HG03469 (cell line): ENCODE measurements around the gene FANCC.
"Not testable (repeated sequence)": the region's sequence is repeated elsewhere in the genome, so short reads cannot be mapped to it uniquely, and the experiment has no call there.

Experiments used
- ATAC-seq: cut with Tn5 transposase; IDR thresholded peaks from one replicate; pipeline ENCODE4 v1.9.1; 2021; ENCODE audit warnings: mild to moderate bottlenecking, moderate library complexity, moderate number of reproducible peaks; ENCODE audit not compliant: unreplicated experiment

The FANCC gene

DNA sequence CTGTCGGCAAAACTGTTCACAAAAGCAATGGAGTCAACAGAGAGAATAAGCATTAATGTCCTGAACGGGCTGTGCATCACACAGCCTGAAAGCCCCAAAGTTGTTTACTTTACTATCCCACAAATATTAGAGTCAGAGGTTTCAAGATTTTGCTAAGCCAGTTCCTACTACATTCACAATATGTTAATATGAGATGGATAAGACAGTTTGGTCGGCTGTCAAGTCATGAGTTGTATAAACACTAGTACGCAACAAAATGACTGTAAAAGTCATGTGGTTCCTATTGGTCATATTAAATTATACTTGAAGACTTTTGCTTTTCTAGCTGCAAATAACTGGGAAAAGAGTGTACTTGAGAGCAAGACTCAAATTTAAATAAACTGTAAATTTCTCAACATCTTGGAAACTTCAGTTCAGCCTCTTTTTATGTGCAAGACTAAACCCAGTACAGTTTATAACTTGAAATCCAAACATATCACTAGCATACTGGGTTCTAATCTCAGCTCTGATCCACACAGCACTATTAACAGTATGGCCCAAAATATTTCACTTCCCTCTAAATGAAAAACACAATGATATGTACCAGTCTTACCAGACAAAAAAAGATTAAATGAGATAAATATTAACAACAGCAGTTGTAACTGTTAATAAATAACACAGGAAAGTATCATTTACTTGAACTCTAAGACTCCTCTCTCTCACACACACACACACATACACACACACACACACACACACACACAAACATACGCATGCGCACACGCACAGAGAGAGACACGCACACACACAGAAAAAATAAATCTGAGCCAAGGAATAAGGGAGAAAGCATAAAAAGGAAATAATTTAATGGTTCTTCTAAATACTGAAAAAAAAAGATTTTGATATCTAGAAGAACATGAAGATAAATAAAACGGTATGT lies 33.1 kb downstream of the FANCC start:
- ATAC-seq: no peak

DNA sequence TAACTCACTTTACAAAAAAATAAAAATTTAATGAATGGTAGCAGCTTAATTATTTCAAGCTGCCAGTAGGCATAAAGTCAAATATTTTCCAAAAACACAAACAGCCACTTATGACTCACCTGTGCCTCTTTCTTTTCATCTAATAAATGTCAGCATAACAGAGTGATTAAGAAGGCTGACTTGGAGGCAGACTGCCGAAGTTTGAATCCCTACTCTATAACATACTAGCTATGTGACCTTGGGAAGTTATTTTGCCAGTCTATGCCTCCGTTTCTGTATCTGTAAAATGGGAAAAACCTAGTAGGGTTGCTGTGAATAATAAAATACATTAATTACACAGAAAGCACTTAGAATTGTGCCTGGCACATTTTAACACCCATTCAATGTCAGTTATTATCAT lies 33.8 kb downstream of the FANCC start:
- no peak for ATAC-seq

DNA sequence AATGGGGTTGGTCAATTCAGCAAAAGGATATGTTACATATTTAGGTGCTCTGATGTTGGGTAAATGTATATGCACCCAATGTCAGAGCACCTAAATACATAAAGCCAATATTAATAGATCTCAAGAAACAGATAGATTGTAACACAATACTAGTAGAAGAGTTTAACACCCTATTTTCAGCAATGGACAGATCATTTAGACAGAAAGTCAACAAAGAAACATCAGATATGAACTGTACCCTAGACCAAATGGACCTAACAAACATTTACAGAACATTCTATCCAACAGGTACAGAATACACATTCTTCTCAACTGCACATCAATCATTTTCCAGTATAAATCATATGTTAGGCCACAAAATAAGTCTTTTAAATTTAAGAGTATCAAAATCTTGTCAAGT lies 35.2 kb downstream of the FANCC start:
- no peak for ATAC-seq

DNA sequence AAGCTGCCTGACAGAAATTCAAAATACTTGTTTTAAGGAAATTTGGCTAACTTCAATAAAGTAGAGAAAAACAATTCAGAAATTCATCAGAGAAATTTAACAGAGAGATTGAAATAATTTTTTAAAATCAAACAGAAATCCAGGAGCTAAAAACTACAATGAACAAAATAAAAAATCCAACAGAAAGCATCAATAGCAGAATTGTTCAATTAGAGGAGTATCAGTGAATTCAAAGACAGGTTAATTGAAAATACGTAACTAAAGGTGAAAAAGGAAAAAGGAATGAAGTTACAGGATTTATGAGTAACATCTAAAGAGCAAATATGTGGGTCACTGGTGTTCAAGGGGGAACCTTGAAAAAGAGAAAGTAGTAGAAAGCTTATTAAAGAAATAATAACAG lies 36.8 kb downstream of the FANCC start:
- ATAC-seq: no peak

DNA sequence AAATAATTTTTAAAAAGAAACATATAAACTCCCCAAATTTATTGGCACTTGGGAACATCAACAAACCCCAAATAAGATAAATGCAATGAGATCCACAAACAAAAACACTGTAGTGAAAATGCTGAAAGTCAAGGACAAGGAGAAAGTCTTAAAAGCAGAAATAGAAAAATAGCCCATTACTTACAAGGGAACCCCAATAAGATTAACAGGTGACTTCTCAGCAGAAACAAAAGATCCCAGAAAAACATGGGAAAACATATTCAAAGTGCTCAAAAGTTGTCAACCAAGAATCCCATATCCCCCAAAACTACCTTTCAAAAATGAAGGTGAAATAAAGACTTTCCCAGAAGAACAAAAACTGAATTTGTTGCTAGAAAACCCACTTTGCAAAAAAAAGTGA lies 40.0 kb downstream of the FANCC start:
- no peak for ATAC-seq

DNA sequence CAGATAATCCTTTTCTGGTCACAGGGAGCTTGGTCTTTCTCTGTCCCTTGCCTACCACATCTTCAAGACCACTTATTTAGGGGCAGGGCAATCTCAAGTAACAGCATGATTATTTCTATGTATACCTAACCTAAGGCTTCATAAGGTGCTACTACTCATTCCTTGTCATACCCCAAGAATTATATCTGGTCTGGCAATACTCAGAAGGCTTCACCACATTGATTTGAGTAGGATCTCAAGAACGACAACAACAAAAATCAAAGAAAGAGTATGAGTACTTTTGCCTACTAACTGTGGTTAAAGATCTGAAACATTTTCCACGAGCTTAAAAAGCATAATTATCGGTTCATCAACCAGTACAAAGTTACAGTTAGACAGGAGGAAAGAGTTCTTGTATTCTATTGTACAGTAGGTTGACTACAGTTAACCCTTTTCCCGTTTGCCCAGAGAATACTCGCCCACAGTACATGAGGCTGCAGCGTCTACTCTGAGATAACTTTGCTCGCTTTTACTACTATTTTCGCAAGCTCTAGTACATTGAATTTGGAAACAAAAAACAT lies 41.0 kb downstream of the FANCC start:
- no peak for ATAC-seq

DNA sequence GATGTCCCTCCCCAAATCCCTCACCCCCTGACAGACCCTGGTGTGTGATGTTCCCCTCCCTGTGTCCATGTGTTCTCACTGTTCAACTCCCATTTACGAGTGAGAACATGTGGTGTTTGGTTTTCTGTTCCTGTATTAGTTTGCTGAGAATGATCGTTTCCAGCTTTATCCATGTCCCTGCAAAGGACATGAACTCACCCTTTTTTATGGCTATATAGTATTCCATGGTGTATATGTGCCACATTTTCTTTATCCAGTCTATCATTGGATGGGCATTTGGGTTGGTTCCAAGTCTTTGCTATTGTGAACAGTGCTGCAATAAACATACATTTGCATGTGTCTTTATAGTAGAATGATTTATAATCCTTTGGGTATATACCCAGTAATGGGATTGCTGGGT lies 43.3 kb downstream of the FANCC start:
- ATAC-seq: not testable (repeated sequence)

DNA sequence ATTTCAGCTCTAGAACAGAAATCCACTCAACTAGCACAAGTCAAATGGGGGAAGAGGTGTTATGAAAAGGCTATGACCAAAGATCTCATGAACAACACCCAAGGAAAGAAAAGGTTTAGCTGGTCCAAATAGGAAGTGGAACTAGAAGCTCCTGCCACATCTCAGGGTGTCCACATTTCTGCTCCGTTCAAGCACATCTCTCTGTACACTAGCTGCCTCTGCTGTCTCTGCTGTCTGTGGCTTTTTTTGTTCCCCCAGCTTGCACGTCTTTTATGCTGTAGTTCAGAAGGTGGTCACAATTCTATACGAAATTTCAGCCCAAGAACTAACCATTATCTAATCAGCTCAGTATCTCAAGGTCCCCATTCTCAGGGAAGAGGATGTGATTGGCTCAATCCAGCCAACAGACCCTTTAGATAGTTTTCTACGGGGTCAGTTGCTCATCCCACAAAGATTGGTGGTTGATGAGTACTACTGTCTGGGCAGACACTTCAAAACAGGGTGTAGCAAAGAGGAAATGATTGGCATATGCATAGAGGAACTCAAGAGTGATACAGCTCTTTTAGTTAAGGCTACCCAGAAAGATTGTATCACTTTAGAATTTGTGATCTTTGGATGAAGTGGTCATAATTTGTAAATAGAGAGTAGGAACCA lies 44.0 kb downstream of the FANCC start:
- no peak for ATAC-seq

DNA sequence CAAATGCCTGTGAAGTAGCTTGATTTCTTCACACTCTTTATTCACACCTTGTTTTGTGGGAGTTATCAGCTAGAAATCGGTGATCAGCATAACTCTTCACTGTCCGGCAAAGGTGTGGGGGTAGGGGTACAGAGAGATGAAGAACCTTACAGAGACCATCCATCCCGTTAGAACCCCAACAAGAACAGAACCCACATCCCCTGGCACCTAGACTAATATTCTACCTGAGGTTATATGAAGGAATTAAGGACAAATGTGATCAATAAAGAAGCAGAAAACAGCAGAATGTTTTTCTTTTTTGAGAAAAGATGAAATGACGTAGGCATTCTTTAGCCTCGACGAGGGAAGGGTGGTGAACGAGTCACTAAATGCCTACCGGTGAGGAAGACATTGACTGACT lies 44.7 kb downstream of the FANCC start:
- no peak for ATAC-seq

DNA sequence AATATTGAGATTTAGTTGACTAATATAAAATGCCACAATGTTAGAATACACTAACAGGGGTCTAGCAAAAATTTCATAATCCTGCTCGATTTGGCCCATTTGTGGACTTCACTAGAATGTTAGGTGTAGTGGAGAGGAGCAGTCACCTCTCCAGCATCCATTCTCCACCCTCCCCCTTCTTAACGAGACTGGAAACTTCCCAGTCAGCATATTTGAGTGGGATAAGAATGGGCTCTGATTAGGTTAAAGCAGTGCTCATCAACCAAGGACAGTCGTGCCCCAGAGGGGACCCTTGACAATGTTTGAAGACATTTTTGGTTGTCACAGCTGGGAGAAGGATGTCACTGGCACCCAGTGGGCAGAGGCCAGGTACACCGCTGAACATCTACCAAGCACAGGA lies 46.7 kb downstream of the FANCC start:
- ATAC-seq: no peak

DNA sequence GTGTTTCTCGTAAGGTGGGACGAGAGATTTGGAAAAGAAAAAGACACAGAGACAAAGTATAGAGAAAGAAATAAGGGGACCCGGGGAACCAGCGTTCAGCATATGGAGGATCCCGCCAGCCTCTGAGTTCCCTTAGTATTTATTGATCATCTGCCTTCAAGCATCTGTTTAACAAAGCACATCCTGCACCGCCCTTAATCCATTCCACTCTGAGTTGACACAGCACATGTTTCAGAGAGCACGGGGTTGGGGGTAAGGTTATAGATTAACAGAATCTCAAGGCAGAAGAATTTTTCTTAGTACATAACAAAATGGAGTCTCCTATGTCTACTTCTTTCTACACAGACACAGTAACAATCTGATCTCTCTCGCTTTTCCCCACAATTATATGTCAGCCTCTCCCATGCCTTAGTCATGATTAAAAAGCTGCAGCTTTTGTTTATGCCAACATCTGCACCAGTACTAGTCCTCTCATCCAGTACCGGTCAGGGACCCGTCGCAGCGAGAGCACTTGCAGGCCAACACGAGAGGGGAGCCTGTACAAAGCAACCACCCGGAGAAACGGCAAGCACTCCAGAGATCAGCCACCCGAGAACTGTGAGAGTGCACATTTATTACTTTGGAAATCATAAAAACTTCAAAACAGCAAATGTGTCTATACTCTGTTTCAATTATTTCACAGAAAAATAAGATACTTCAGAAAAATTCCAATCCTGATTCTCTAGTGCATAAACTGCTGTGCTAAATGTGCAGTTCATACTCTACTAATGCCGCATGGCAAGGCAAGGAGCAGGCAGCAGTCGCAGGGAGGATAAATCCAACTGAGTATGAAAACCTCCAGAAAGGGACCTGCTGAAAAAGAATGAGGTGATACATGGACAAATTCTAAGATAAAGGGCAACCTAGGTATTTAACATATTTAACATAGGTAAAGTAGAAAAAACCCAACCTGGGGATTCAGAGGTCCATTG lies 47.4 kb downstream of the FANCC start:
- ATAC-seq: not testable (repeated sequence)

DNA sequence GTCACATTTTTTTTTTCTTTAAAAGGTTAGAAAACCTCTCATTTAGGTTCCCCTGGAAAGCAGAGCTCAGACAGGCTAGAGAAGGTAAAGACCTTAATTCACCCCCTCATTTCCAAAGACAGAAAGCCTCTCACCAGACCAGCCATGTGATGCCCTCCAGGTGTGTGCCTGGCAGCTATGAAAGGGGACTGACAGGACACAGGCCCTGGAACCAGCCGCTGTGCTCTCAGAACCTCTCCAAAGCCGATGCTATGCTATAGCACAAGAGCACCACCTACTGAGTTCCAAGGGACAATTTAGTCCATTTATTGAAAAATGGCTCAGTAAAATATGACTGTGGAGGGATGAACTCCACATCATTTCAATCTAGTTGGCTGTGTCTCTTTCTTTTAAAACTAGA lies 48.8 kb downstream of the FANCC start:
- ATAC-seq: no peak

DNA sequence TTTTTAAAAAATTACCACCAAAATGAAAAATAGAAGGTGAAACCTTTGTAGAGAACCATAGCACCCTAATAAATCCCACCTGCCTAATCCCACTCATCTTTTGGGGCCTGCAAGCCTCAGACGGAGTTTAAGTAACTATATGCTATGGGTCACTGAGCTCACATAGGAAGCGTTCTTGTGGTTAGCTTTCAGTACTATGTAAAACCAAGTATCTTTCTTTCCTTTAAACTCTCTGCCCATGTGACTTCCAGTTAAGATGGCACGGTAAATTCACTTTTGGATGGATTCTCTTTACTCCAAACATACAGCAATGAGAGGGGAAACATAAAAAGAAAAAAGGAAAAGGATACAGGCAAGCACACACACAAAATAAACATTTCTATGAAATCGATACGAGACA lies 50.9 kb downstream of the FANCC start:
- peak; percentile 79 for ATAC-seq

DNA sequence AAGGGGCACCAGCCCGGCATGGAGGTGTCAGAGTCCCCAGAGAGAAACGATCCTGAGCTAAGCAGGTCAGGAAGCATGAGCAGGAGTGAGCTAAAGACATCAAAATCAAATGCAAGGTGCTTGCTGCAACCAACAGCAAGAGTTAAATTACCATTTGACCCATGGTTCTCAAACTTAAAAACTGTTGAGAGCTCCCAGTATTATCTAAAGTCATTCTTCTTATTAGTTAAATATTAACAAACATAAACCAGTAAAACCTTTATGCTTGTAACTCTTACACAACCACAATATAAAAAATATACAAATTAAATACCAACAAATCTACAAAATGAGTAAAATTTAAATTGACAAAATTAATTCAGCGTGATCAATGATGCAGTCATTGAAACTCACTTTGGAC lies 51.5 kb downstream of the FANCC start:
- no peak for ATAC-seq

DNA sequence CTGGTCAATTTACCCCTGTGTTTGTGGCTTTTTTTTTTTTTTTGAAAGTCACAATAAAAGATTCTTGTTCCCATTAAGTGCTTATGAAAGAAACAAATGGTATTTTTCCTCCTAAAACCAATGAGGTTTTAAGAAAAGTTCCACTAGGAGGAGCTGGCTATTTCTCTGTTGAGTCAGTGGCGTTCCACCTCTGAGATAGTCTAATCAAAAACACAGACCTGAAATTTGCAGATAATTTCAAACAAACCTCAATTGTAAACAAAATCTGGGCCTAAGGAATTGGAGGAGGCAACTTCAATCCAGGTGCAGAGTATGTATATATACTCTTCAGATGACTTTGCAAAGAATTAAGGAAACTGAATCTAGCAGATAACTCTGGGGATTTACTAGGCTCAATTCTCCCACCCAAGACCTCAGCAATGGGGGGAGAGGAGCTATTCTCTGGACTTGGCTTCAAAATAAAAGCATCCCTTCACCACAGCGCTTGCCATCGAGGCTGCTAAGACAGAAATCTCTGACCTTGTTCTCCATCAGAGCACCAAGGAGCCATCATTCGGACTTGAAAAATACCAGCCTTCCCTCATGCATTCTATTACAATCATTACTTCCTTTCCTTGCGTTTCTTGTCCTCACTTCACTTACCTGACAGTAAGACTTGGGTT lies 52.4 kb downstream of the FANCC start:
- ATAC-seq: no peak

DNA sequence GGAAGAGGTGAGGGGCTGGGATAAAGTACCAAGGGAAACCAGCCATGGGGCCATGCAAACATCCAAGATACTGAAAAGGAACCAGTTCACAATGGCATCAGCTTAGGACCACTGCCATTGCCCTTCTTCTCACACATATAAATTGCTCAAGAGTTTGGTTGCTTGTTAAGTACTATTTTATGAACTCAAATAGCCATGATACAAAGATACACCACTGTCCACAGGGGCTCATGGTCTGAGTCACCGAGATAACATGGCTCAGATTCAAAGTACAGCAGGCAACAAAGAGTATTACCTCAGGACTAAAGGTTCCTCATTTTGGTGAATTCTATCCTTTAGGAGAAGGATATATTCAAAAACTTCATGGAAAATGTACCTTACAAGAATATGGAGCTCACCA lies 55.6 kb downstream of the FANCC start:
- ATAC-seq: no peak

DNA sequence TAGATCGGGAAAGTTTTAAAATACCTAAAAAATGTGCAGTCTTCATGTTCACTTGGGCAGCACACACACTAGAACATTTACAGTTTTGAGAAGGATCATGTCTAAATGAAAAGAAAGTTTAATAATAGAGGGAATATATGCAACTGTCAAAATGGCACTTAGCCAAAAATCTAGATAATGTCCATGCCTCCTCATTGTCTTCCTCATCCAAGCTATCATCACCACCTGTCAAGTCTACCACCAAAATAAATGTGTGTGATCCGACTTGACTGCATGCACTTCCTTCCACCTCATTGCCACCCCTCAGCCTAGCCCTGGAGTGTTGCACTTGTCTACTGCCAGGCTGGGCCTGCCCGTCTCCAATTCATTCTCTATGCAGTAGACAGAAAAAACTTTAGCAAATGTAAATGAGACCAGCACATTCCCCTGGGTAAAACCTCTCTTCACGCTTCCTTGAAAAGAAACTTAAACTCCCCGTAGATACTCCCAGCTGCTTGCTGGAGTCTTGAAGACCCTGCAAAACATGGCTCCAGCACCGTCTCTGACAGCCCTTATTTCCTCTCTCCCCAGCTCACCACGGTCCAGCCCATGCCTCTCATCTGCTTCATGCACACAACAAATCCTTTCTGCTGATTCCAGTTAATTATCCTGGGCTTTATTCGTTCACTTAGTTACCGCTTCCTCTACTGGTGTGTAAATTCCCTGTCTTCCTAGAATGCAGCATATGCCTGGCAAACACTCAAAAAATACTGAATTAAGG lies 66.9 kb downstream of the FANCC start:
- no peak for ATAC-seq

DNA sequence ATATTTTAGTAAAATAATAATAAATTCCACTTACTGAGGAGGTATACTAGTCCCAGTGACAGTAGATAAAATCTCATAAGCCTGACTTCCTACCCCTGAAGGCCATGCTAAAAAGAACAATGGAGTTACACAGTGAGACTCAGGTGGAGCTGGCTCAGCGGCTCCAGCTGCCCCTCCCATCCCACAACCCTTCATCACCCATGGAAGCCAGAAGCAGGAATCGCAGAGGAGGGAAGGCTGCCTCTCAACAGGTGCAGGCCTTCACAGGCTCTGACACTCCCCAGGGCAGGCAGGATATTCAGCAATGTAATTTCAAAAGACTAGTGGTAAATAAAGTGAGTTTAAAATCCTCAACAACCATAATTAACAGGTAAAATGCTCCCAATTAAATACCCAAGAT lies 67.5 kb downstream of the FANCC start:
- ATAC-seq: no peak

DNA sequence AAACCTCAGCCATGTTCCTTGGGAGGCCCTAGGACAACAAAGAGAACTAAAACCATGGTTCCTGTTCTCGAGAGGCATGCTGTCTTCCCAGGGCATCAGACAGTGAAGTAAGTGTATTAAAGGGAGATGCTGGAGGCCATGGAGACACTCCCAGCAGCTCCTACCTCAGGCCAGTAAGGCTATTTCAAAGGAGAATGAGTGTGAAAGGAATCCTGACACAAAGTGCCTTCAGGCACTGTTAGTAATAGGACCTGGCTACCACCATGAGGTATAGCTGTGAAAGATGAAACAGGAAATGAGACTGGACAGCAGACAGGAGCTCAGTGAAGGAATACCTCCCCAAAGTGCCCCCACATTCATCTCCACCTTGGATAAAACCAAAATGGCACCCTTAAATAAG lies 71.0 kb downstream of the FANCC start:
- no peak for ATAC-seq

DNA sequence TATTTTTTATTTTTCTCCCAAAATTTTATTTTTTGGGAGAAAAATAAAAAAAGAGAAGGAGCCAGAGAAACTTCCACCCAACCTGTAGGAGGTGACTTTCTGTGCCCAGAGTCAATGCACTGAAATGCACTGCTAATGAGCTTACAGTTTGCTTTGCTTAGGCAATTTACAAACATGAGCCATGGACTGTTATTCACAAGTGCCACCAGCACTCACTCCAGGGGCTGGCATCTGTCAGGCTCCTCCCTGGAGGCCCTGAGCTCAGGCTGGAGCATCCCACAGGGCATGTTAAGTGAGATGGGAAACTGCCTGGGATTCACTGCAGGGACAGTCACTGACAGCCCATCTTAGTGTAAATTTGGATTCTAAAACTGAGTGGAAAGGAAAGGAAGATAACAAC lies 74.9 kb downstream of the FANCC start:
- no peak for ATAC-seq
